IgD-negative memory B cell (primary cell): ENCODE data around the gene CORO1C. TPM values are rescaled to one million over a fixed set of nuclear protein-coding genes. Genes with fewer than 3 reads are reported as not detected.
A peak's percentile ranks its signal among the peaks of the same experiment; 100 is the strongest.
"Not testable (repeated sequence)": the region's sequence is repeated elsewhere in the genome, so short reads cannot be mapped to it uniquely, and the experiment has no call there.

Experiments used
- H3K27ac Mint-ChIP-seq, 3 donors: one replicate each; pipeline ENCODE4 v1.8.0; 2020 to 2022; ENCODE audit warnings: mild to moderate bottlenecking in 3 of 3, mixed read lengths in 3 of 3, moderate library complexity in 1 of 3
- H3K27me3 Mint-ChIP-seq: one replicate; pipeline ENCODE4 v1.8.0; 2021; ENCODE audit warnings: mixed read lengths
- H3K36me3 Mint-ChIP-seq: one replicate; pipeline ENCODE4 v1.8.0; 2020; ENCODE audit warnings: mild to moderate bottlenecking, mixed read lengths
- H3K4me1 Mint-ChIP-seq, 3 donors: one replicate each; pipeline ENCODE4 v1.8.0; 2020 to 2022; ENCODE audit warnings: mixed read lengths in 3 of 3, mild to moderate bottlenecking in 1 of 3
- H3K4me3 Mint-ChIP-seq, 4 donors: one replicate each; pipeline ENCODE4 v1.8.0; 2020 to 2022; ENCODE audit warnings: mild to moderate bottlenecking in 4 of 4, mixed read lengths in 4 of 4, moderate library complexity in 3 of 4
- H3K9me3 Mint-ChIP-seq, 3 donors: one replicate each; pipeline ENCODE4 v1.8.0; 2020 to 2021; ENCODE audit warnings: mixed read lengths in 3 of 3, mild to moderate bottlenecking in 1 of 3
- polyA plus RNA-seq: library from polyadenylated mRNA; unstranded; fragments of 300-500 nt; fragmentation: Illumina TruSeq; gene quantifications from one replicate; pipeline ENCODE4 v1.2.3, GENCODE V29; 2021

The CORO1C gene
- polyA plus RNA-seq, 1 donor from 2014 or later: 71.8 TPM

DNA sequence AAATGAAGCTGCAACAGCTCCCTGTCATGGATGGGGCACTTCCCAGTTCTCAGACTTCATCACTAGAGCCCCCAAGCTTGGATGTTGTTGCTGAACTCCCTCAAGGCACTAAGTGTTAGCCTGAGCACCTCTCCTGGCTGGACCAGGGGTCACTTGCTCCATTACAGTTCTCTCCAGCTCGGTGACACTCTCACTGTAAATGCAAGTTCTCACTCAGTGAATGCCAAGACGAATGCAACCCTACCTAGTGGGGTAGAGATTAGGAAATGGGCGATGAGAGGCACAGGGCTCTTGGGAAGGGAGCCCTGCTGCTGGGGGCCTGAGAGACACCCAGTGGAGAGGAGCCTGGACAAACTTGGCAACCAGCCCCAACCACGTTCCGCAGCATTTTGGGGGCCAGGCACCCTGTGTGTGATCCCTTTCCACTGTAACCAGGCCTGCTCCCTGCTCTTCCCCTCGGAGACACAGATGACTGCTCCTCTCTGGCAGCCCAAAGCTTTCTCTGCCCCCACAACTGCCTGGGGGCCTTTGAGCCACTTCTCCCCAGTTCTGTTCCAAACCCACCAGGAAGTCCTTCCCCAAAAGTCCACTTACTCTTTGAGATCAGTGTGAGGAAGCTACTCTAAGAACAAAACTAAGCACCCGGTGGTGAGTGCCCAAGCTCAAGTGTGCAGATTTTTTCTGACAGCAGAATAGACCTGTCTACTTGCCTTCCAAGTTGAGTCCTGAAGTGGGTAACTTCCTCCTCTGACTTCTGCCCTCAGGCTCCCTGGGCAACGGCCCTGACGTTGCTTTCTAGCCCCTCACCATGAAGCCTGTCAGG is 89.7 kb downstream of the CORO1C start:
- Mint-ChIP-seq H3K4me3 (peak overlapping the region; percentile 39 to 78 (median 69)), H3K27me3 (no peaks in the 10 kb centered on the region), H3K9me3 (no peaks in the 10 kb centered on the region), H3K27ac (peak overlapping the region; percentile 85 to 93 (median 87)), H3K36me3 (peaks cover 13% of the 10 kb centered on the region), H3K4me1 (peaks cover 36 to 71% (median 48%) of the 10 kb centered on the region in 3 donors)

DNA sequence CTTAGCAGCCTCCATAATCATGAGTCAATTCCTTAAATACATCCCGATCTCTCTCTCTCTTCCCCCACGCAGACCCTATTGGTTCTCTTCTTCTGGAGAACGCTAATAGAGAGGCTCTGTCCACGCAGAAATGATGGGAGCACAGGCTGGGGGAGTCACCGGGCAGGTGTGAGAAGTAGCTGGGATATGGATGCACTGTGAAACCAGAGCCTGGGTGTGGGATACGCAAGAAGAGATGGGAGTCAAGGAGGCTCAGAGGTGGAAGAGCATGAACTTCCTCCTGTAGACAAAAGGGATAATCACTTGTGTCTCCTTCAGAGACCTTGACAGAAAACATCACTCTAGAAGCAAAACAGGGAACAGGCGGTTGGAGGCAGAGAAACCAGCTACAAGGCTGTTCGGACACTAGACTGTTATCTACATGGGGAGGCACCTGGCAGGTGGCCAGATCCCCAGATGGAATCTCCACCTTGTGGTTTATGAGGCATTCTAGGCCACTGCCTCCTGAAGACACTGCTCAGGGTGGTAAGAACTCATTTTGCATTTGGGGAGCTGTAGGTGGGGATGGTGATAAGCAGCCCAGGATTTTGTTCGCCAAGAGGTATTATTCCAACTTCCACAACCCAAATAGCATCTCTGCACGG is 90.4 kb downstream of the CORO1C start:
- Mint-ChIP-seq H3K9me3 (no peaks in the 10 kb centered on the region), H3K27ac (peak overlapping the region; percentile 18 to 87 (median 84)), H3K4me1 (peaks cover 36 to 70% (median 50%) of the 10 kb centered on the region in 3 donors), H3K27me3 (no peaks in the 10 kb centered on the region), H3K4me3 (peak overlapping the region; percentile 35 to 78 (median 69)), H3K36me3 (peaks cover 13% of the 10 kb centered on the region)

DNA sequence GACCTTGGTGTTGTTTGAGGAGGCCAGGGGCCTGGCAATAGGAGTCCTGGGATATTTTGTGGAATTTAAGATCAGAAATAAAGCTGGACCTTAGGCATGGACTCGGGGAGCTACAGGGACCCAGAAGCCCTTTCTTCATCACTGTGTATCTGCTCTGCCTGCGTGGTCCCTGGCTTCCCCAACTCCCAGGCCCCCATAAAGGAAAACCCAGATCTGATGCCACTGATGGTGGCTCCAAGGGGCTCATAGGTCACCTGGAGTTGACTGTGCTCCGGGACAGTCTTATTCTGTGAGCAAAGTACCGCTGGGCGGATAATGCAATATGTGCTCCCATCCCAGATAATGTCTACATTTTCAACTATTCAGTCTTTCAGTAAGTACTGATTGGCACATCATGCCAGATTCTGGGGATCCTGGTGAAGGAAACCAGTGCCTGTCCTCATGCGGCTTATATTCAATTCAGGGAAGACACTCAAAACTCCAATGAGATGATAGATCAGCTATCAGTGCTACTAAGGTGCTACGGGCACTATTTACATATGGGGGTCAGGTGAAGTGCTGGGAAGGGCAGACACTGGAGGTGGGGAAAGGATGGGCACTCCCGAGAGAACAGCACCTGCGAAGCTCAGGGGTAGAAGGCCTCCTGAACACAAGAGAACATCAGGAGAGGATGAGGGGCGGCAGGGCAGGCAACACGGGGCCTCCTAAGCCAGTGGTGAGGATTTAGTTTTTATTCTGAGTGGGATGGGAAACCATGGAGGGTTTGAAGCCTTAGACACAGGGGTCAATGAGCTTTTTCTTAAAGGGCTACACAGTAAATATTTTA is 92.1 kb downstream of the CORO1C start:
- H3K9me3 Mint-ChIP-seq: no peaks in the 10 kb centered on the region
- peak overlapping the region; percentile 54 to 90 (median 80) for H3K4me3 Mint-ChIP-seq
- H3K27me3 Mint-ChIP-seq: no peaks in the 10 kb centered on the region
- H3K4me1 Mint-ChIP-seq: peaks cover 36 to 67% (median 55%) of the 10 kb centered on the region in 3 donors
- H3K36me3 Mint-ChIP-seq: peaks cover 9% of the 10 kb centered on the region
- H3K27ac Mint-ChIP-seq: peak overlapping the region; percentile 74 to 100 (median 87)

DNA sequence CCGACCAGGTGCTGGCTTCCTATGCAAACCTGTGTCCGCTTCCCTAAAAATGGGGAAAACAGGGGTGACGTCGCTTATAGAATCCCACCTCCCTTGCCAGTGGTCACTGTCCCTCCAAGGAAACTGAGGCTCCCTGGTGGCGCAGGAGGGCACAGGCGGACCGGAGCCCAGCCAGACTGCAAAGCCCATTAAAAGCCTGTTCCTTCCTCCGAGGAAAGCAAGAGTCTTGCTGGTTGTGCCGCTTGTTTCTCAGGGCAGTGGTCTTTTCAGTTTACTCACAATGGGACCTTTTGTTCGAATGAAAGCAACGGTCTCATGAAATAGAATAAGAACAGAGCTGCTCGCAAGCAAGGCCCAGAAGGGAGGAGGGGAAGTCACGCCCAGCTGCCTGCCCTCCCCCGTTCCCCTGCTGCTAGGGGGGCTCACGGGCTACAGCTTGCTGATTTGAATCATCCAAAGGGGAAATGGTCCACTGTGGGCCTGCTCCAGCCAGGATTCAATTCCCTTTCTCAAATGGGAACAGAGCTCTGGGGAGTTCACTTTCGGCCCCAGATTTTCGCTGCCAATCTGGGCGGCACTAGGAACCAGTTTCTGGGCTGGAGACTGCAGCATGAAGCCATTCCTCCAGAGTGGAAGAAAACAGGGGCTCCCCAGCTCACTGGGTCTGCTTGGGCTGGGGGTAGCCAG is 93.0 kb downstream of the CORO1C start:
- peak overlapping the region; percentile 46 to 100 (median 59) for H3K27ac Mint-ChIP-seq
- no peaks in the 10 kb centered on the region for H3K9me3 Mint-ChIP-seq
- no peaks in the 10 kb centered on the region for H3K27me3 Mint-ChIP-seq
- peak overlapping the region; percentile 84 to 95 (median 90) for H3K4me3 Mint-ChIP-seq
- peaks cover 44 to 67% (median 63%) of the 10 kb centered on the region in 3 donors for H3K4me1 Mint-ChIP-seq
- H3K36me3 Mint-ChIP-seq: peaks cover 7% of the 10 kb centered on the region

DNA sequence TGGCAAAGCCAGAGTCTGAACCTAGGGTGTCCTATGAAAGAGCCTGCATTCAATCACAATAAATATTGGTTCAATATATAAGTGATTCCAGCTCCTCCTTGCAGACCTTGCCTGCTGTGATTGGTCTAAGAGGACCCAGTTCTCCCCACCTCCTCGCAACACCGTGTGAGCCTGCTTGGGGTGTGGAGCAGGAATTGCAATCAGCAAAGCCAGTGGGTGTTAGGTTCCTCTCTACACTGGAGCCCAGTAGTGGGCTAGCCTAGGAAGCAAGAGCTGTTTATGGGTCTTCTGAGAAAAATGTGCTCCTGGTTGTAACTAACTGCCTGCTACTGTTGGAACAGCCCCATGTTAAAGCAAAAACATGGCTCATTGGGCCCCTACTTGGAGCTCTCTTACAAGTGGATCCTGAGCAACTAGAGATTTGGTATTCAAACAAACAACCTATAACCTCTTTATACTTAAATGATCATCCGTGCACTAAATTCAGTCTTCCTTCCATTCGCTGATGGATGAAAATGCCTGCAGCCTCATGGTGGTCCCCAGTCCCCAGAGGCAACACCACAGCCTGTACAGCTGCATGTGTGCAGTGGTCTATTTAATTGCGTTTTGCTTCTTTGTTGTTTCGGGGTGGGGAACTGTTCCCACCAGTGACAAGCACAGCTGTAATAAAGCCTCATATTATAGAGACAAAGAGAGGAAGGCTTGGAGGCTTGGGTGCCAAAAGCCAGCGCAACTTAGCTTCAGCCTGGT is 93.9 kb downstream of the CORO1C start:
- Mint-ChIP-seq H3K4me1 (peaks cover 40 to 70% (median 70%) of the 10 kb centered on the region in 3 donors), H3K36me3 (peaks cover 7% of the 10 kb centered on the region), H3K9me3 (no peaks in the 10 kb centered on the region), H3K27ac (peak overlapping the region; percentile 33 to 100 (median 88)), H3K4me3 (peak overlapping the region; percentile 84 to 95 (median 90)), H3K27me3 (no peaks in the 10 kb centered on the region)

DNA sequence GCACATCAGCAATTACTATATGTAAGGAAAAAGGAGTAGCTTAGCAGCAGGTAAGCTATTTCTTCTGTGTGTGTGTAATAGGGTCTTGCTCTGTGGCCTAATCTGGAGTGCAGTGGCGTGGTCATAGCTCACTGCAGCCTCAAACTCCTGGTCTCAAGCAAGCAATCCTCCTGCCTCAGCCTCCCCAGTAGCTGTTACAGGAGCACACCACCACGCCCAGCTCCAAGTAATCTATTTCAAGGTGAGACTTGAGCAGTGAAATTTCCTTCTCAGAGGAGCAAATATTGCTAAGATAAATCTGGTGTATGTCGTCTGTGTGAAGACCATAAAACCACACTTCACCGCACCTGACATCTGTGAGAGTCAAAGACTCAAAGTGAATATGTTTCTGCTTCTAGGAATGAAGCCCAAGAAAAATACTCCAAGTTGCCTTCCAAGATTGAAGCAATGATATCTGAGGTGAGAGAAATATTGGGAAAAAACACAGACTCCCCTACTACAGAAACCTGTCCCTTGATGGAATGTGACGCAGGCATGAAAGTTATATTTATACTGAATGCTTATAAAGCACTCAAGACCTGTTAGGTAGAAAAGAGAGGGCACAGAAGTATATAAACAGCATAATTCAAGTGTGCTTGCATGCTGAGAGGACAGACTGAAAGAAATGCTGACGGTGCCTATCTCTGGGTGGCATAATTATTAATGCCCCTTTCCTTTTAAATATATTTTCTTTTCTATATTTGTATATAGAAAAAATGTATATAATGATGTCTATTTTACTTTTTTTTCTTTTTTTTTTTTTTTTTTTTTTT is 95.1 kb downstream of the CORO1C start:
- H3K9me3 Mint-ChIP-seq: no peaks in the 10 kb centered on the region
- no peaks in the 10 kb centered on the region for H3K27me3 Mint-ChIP-seq
- peaks cover 35 to 68% (median 65%) of the 10 kb centered on the region in 3 donors for H3K4me1 Mint-ChIP-seq
- peaks cover 9% of the 10 kb centered on the region for H3K36me3 Mint-ChIP-seq
- peak overlapping the region; percentile 96 to 100 (median 100) for H3K27ac Mint-ChIP-seq
- peak overlapping the region; percentile 87 to 97 (median 96) for H3K4me3 Mint-ChIP-seq

DNA sequence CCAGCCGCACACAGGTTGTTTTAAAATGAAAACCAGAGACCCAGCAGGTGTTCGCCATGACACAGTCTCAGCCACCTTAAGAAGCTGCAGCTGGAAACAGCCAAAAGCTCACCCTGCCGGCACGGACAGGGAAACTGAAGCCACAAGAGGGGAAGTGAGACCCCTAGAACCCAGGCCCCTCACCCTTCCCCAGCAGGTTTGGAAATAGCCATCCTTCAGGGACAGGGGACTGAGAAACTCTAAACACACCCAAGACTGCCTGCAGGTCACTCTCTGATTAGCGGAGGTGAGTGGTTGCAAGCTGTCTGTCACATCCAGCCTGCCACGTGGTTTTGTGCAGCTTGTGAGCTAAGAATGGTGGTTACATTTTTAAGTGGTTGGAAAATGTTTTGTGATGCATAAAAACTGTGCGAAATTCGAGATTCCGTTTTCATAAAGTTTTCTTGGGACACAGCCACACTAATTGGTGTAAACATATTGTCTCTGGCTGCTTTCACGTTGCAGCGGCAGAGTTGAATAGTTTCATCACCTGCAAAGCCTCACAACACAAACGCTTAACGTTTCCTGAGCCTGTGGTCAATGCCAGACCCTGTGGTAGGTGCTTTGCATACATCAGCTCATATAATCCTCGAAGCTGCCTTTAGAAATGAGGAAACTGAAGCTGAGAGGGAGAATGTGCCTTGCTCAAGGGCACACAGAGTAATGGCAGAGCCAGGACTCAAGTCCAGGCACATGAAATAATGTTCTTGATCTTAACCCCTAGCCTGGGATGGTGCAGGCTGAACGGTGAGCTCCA is 95.9 kb downstream of the CORO1C start:
- Mint-ChIP-seq H3K4me3 (peak overlapping the region; percentile 87 to 97 (median 96)), H3K27me3 (no peaks in the 10 kb centered on the region), H3K9me3 (no peaks in the 10 kb centered on the region), H3K36me3 (peaks cover 9% of the 10 kb centered on the region), H3K4me1 (peaks cover 27 to 66% (median 63%) of the 10 kb centered on the region in 3 donors), H3K27ac (peak overlapping the region; percentile 96 to 100 (median 100))

DNA sequence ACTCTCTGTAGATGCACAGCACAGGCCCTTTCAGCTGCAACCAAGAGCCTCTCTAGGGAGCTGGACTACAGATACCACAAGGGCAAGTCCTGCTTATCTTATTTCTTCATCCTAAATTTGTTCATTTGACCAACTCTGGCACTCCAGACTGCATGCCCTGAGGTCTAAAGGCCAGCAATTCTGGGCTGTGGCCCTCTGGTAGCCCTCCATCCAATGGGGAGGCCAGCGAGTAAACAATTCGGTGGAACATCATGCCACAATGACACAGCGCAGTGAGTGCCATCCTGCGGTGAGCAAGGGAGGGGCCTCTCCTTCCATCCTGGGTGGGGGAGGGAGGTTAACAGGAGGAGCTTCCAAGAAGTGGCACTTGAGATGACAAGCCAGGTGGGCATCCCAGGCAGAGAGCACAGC is 97.0 kb downstream of the CORO1C start:
- Mint-ChIP-seq H3K27me3 (no peaks in the 10 kb centered on the region), H3K4me1 (peaks cover 24 to 66% (median 64%) of the 10 kb centered on the region in 3 donors), H3K9me3 (no peaks in the 10 kb centered on the region), H3K4me3 (peak overlapping the region; percentile 87 to 97 (median 96)), H3K27ac (peak overlapping the region; percentile 96 to 100 (median 100)), H3K36me3 (peaks cover 4% of the 10 kb centered on the region)

DNA sequence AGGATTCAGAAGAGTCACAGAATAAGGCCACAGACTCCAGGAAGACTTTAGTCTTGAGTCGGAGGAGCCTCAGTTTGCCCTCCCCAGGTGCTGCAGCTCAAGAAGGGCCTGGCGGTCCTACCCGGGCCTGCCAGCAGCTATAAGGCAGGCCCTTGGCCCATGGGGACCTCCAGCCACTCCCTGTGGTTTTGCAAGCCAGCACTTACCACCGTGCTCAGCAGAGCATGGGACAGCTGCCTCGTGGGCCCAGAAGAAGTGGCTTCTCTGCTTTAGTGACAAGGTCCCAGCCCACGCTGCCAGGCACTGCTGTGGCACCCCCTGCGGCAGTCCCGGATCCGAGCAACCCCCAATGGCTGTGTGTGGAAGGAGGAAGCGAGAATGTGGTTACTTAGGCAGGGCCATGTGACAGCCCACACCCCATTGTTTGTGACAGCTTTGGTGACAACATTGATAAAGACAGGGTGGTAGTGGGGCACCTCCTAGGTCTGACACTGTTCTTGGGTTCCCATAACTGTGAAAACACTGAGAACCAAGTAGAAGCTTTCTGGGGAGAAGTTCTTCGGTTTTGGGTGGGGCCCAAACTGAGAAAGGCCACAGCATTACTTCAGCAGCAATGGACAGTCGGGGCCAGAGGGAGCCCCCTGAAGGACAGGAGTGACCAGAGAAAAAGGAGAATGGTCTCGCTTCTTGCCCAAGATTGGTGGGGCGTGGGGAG is 97.6 kb downstream of the CORO1C start, which contains the start of gene SELPLG:
SELPLG (minus strand) TSS at position 361 of the 715 bp plus-strand sequence. CDS start 9,587 bp downstream, outside the sequence.
- Mint-ChIP-seq H3K4me3 (peak within 1 kb of the TSS; percentile 87 to 97 (median 96)), H3K27me3 (no peaks in the 10 kb centered on the region), H3K9me3 (no peaks in the 10 kb centered on the region), H3K36me3 (peaks cover 2% of the 10 kb centered on the region), H3K4me1 (peaks cover 24 to 66% (median 63%) of the 10 kb centered on the region in 3 donors), H3K27ac (peak within 1 kb of the TSS; percentile 96 to 100 (median 100))

DNA sequence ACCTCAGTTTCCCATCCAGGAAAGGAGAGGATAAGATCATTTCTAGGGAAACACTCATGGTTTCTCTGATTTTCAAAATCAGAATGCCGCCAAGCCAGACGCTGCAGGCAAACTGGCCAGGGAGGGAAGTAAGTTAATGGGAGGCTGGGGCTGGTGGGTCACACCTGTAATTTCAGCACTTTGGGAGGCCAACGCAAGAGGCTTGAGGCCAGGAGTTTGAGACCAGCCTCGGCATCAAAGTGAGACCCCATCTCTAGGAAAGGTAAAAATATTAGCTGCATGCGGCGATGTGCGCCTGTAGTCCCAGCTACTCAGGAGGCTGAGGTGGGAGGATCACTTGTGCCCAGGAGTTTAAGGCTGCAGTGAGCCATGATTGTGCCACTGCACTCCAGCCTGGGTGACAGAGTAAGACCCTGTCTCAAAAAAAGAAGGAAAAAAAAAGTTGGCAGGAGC is 98.2 kb downstream of the CORO1C start:
- Mint-ChIP-seq H3K4me1 (peaks cover 30 to 66% (median 63%) of the 10 kb centered on the region in 3 donors), H3K27me3 (no peaks in the 10 kb centered on the region), H3K36me3 (peaks cover 4% of the 10 kb centered on the region), H3K9me3 (no peaks in the 10 kb centered on the region), H3K4me3 (peak overlapping the region; percentile 87 to 97 (median 96)), H3K27ac (peak overlapping the region; percentile 96 to 100 (median 100))

DNA sequence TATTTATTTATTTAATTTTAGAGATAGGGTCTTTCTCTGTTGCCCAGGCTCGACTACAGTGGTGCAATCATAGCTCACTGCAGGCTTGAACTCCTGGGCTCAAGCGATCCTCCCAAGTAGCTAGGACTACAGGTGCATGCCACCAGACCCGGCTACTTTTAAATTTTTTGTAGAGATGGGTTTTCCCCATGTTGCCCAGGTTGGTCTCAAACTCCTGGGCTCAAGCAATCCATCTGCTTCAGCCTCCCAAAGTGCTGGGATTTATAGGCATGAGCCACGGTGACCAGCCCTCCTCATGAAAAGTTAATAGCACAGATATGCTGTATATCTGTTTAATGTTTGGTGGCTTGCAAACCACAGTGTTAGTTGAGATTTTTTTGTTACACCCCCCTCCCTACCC is 100.1 kb downstream of the CORO1C start:
- not testable (repeated sequence) for H3K27me3 Mint-ChIP-seq, H3K9me3 Mint-ChIP-seq, H3K36me3 Mint-ChIP-seq
- peak overlapping the region in 2 of 4 donors; percentile 90 to 96 for H3K4me3 Mint-ChIP-seq
- H3K4me1 Mint-ChIP-seq: peaks cover 25 to 56% (median 55%) of the 10 kb centered on the region in 3 donors
- H3K27ac Mint-ChIP-seq: peak overlapping the region; percentile 98 to 100 (median 100)
